ENCODE results near the gene GZMM.

Gene GZMM

GRCh38 chr19:531009-531752 is 12.7 kb upstream of the GZMM start:
- CTCF ChIA-PET = interaction anchor here (0.8 to 6.4 kb wide), 9 partner anchors 9 to 98 kb away, joined by 3 to 79 read pairs (median 4); no protein-coding TSS in a partner anchor

GRCh38 chr19:531753-532560 is 11.9 kb upstream of the GZMM start, which contains the start of gene CDC34:
CDC34 (plus strand) TSS chr19:531760; CDS start chr19:531932, 172 bp downstream.
- CTCF ChIA-PET = interaction anchor here (0.8 to 6.4 kb wide), 7 partner anchors 10 to 40 kb away, joined by 3 to 79 read pairs (median 5); no protein-coding TSS in a partner anchor
- POLR2A ChIA-PET = interaction anchor here (0.7 to 1.6 kb wide), 4 partner anchors 10 to 43 kb away, joined by 3 to 11 read pairs (median 4); no protein-coding TSS in a partner anchor
- no peak for TF ChIP-seq CTCF (IDR thresholded peaks at IDR 0.05; ENCODE audit: control extremely low read depth, extremely low read depth, low read depth, missing control alignments)
- DNase-seq (ENCODE audit: extremely low spot score) = peak; percentile 50

More at GRCh38 chr19:531009-531752, 12.7 kb upstream of the GZMM start:
- POLR2A ChIA-PET = interaction anchor here (0.6 to 1.6 kb wide), 6 partner anchors 9 to 24 kb away, joined by 3 to 11 read pairs (median 4); no protein-coding TSS in a partner anchor
- peak; percentile 99 for DNase-seq (ENCODE audit: extremely low spot score)
- no peak for TF ChIP-seq CTCF (IDR thresholded peaks at IDR 0.05; ENCODE audit: control extremely low read depth, extremely low read depth, low read depth, missing control alignments)

GRCh38 chr19:532561-533363 is 11.1 kb upstream of the GZMM start:
- POLR2A ChIA-PET = interaction anchor here (0.7 kb wide), 1 partner anchor 42 kb away, joined by 3 read pairs; no protein-coding TSS in a partner anchor
- peak; percentile 48 for DNase-seq (ENCODE audit: extremely low spot score)
- CTCF ChIA-PET = interaction anchor here (1.0 to 6.4 kb wide), 5 partner anchors 9 to 37 kb away, joined by 3 to 79 read pairs (median 6); no protein-coding TSS in a partner anchor
- TF ChIP-seq CTCF (IDR thresholded peaks at IDR 0.05; ENCODE audit: control extremely low read depth, extremely low read depth, low read depth, missing control alignments) = peak; percentile 41

GRCh38 chr19:533364-534058 is 10.3 kb upstream of the GZMM start:
- ChIA-PET CTCF (interaction anchor here (1.4 to 6.4 kb wide), 3 partner anchors 9 to 27 kb away, joined by 5 to 79 read pairs (median 8); no protein-coding TSS in a partner anchor), POLR2A (no interaction called here)
- no peak for DNase-seq (ENCODE audit: extremely low spot score)
- TF ChIP-seq CTCF (IDR thresholded peaks at IDR 0.05; ENCODE audit: control extremely low read depth, extremely low read depth, low read depth, missing control alignments) = no peak

- CTCF ChIA-PET = interaction anchor here (6.4 kb wide), 1 partner anchor 24 kb away, joined by 79 read pairs; no protein-coding TSS in a partner anchor
- no peak for DNase-seq (ENCODE audit: extremely low spot score)
- no peak for TF ChIP-seq CTCF (IDR thresholded peaks at IDR 0.05; ENCODE audit: control extremely low read depth, extremely low read depth, low read depth, missing control alignments)
- POLR2A ChIA-PET = no interaction called here
Observed at GRCh38 chr19:534088-534487, 9.8 kb upstream of the GZMM start.
